Fibroblast of mammary gland (primary cell): ENCODE results near the gene GRAMD4.
"Not testable (repeated sequence)": the region's sequence is repeated elsewhere in the genome, so short reads cannot be mapped to it uniquely, and the experiment has no call there.

Experiments
- DNase-seq: peaks from one replicate; pipeline ENCODE4 v3.0.0-alpha.2; 2010; ENCODE audit warnings: low read depth
- H3K4me3 ChIP-seq: 2 replicates; pipeline ENCODE4 v1.5.1; 2011; ENCODE audit warnings: low read depth, mild to moderate bottlenecking, low read length, moderate library complexity; ENCODE audit not compliant: control insufficient read depth
- TF ChIP-seq, protein P1 (sequence below): conservative IDR thresholded peaks from 2 replicates; pipeline ENCODE4 v1.5.1; 2011; ENCODE audit warnings: low read depth, low read length, inconsistent platforms; ENCODE audit not compliant: control insufficient read depth, insufficient read depth

Gene GRAMD4

DNA sequence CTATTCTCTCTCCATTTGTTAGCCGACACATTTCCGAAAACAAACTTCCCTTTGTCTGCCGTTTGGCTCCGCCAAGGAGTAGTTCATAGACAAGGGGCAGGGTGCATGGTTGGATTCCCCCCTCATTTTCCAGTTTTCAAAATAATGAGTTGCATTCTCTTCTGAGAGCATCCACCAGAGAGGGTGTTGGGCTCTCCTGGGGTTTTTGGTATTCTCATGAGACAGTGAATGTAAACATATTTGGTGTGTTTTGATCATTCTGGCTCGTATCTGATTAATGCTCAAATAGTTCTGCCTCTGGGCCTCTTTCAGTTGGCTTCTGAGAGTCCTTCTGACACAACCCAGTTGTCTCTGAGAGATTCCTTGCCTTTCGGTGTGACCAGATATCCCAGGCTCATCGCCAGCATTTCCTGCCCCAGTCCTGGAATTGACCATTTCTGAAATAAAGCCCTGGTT lies 21.7 kb downstream of the GRAMD4 start:
- DNase-seq, result no peak
- no peak overlapping the region for H3K4me3 ChIP-seq
- TF ChIP-seq, protein P1, sequence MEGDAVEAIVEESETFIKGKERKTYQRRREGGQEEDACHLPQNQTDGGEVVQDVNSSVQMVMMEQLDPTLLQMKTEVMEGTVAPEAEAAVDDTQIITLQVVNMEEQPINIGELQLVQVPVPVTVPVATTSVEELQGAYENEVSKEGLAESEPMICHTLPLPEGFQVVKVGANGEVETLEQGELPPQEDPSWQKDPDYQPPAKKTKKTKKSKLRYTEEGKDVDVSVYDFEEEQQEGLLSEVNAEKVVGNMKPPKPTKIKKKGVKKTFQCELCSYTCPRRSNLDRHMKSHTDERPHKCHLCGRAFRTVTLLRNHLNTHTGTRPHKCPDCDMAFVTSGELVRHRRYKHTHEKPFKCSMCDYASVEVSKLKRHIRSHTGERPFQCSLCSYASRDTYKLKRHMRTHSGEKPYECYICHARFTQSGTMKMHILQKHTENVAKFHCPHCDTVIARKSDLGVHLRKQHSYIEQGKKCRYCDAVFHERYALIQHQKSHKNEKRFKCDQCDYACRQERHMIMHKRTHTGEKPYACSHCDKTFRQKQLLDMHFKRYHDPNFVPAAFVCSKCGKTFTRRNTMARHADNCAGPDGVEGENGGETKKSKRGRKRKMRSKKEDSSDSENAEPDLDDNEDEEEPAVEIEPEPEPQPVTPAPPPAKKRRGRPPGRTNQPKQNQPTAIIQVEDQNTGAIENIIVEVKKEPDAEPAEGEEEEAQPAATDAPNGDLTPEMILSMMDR, result no peak

DNA sequence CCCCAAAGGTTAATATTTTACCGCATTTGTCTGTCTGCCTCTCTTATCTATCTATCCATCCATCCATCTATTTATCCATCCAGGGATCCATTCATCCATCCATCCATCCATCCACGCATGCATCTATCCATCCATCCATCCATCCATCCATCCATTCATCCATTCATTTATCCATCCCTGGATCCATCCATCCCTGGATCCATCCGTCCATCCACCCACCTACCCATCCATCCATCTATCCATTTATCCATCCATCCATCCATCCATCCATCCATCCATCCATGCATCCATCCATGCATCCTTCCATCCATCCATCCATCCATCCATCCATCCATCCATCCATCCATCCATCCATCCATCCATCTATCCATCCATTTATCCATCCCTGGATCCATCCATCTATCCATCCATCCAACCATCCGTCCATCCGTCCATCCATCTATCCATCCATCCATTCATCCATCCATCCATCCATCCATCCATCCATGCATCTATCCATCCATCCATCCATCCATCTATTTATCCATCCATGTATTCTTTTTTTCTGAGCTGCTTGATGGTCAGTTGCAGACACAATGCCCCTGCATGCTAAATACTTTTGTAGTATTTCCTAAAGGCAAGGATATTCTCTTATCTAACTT lies 22.8 kb downstream of the GRAMD4 start:
- H3K4me3 ChIP-seq, result not testable (repeated sequence)

DNA sequence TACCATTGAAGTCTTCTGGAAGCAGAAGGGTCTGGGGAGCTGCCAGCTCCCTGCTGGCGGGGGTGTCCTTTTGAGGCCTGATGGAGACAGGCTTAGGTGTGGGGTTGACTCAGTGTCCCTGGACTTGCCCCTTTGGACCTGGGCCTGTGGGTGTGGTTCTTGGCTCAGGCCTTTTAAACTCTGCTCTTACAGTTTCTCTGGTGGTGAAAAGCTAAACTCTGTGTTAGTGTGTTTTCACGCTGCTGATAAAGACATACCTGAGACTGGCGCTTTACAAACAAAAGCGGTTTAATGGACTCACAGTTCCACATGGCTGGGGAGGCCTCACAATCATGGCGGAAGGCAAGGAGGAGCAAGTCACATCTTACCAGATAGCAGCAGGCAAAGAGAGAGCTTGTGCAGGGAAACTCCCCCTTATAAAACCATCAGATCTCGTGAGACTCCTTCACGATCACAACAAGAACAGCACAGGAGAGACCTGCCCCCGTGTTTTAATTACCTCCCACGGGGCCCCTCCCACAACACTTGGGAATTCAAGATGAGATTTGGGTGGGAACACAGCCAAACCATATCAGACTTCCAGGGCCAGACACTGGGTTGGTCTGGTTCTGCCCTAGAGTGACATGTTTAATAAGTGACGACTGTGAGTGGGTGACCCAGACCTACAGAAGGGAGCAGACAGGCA lies 26.5 kb downstream of the GRAMD4 start:
- no peak overlapping the region for H3K4me3 ChIP-seq
- no peak for DNase-seq
- TF ChIP-seq, protein P1, result no peak

More for the DNA sequence above, 22.8 kb downstream of the GRAMD4 start:
- DNase-seq, result not testable (repeated sequence)

DNA sequence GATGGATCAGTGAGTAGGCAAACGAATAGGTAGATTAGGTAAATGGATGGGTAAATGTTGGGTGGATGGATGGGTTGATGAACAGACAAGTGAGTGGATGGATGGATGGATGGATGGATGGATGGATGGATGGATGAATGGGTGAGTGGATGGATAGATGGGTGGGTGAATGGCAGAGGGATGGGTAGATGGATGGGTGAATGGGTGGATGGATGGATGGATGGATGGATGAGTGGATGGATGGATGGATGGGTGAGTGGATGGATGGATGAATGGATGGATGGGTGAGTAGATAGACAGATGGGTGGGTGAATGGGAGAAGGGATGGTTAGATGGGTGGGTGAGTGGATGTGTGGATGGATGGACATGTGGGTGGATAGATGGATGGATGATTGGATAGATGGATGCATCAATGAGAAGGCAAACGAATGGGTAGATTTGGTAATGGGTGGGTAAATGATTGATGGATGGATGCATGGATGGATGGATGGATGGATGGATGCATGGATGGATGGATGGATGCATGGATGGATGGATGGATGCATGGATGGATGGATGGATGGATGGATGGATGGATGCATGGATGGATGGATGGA lies 28.1 kb downstream of the GRAMD4 start:
- DNase-seq, result not testable (repeated sequence)

DNA sequence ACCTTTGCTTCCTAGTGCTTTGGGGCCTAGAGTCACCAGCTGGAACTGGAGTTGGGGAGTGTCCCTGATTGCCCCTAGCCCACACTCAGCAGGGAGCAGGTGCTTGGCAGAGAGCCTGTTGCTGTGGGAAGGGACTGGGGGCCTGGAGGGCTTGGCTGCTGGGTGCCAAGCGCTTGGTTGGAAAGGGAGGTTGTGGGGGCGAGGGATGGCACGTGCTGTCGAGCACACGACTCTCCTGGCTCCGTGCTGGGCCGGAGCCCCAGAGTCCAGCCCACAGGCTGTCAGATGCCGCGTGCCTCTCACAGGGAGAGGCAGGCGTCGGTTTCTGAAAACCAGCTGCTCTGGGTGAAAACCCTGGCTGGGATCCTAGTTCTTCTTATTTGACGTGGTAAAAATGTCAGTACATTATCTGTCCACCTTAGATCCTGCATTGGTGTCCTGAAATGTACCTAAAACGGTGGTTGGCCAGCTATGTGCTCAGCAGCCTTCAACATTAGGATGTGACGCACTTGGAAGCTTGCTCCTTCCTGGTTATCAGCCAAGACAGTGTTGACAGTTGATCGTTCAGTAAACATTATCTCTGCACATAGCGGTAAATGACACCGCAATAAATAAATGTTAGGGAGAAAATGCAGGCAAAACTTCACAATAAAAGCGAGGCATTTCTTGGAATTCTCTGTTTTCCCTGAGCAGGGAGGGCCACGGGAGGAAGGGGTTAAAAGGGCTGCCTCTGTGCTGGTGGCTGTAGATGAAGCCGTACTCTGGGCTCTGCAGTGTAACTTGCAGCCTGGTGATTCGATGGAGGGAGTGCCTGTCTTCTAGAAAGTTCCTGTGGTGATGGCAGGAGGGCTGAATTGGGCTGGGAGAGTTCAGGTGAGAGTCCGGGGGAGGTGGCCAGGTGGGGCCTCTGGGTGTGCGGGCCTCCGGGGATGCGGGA lies 29.2 kb downstream of the GRAMD4 start:
- DNase-seq, result peak; percentile 69
- no peak overlapping the region for H3K4me3 ChIP-seq

More for the DNA sequence above, 28.1 kb downstream of the GRAMD4 start:
- not testable (repeated sequence) for H3K4me3 ChIP-seq

DNA sequence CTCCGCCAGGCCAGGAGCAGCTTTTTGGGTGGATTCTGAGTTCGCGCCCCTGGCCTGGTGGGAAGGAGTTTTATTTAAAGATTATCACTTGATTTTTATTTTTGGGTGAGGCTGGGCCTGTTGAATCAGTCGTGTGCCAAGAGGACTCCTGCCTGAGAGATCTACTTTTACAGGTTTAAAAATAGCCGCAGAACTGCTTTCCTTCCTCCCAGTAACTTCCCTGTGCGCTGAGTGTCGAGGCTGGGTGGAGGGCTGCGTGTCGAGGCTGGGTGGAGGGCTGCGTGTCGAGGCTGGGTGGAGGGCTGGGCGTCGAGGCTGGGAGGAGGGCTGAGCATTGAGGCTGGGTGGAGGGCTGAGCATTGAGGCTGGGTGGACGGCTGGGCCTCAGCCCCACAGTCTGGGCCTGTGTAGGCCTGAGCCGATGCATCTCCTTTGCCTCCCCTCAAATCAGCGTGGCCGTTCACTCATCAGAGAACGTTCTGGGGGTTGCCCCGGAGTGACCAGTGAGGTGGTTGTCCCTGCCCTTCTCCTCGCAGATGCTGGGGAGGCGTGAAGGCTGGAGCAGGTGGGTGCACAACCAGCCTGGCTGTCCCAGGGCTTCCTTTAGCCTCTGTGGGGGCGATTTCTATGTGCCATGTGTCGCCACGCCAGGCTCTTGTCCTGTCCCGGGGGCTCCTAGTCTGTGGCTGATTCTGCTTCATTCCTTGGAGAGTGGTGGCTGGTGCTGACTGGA lies 30.1 kb downstream of the GRAMD4 start:
- TF ChIP-seq, protein P1, result no peak
- H3K4me3 ChIP-seq, result no peak overlapping the region
- no peak for DNase-seq

More for the DNA sequence above, 29.2 kb downstream of the GRAMD4 start:
- TF ChIP-seq, protein P1, result no peak

DNA sequence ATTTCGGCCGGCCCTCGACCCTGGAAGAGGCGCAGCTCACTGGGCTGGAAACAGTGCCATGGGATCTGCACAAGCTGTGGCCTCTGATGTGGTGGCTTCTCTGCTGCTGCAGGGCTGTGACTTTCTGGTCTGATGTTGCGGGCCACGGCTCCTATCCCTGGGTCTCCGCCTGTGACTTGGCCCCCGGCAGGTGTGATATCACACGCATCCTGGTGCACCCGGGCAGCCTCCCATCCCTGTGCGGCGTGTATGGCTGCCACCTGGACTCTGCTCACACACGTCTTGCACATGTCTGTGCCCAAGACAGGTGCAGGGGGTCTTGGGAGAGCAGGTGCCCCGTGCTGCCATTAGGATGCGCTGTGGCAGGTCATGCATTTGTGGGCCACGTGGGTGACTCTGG lies 31.1 kb downstream of the GRAMD4 start:
- DNase-seq, result no peak
- TF ChIP-seq, protein P1, result no peak
- H3K4me3 ChIP-seq, result no peak overlapping the region
